ENCODE data around the gene SIL1.

Gene SIL1

DNA sequence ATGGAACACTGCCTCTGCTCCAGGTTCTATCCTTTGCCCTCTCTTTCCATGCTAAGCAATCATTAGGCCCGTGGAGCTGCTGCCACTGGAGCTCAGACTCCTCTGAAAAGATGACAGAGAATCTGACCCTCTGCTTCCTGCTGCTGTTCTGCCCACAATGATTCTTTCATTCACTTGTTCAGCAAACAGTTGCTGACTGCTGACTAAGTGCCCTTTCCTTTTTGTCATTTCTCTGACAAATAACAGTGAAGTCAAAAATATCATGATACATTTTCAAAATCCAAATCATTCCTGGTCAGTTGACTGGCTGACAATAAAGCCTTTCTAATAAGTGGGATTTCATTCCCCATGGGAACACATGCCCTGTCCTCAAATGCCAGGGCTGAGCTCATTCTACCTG lies 110.1 kb downstream of the SIL1 start:
- TF ChIP-seq, protein P1, sequence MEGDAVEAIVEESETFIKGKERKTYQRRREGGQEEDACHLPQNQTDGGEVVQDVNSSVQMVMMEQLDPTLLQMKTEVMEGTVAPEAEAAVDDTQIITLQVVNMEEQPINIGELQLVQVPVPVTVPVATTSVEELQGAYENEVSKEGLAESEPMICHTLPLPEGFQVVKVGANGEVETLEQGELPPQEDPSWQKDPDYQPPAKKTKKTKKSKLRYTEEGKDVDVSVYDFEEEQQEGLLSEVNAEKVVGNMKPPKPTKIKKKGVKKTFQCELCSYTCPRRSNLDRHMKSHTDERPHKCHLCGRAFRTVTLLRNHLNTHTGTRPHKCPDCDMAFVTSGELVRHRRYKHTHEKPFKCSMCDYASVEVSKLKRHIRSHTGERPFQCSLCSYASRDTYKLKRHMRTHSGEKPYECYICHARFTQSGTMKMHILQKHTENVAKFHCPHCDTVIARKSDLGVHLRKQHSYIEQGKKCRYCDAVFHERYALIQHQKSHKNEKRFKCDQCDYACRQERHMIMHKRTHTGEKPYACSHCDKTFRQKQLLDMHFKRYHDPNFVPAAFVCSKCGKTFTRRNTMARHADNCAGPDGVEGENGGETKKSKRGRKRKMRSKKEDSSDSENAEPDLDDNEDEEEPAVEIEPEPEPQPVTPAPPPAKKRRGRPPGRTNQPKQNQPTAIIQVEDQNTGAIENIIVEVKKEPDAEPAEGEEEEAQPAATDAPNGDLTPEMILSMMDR (IDR thresholded peaks at IDR 0.05; ENCODE audit: low read depth, low read length) = no peak
- DNase-seq (ENCODE audit: low read depth in 2 of 2) = no peak
- no peak overlapping the region for H3K4me3 ChIP-seq (replicated peaks in 1 of 2; ENCODE audit: low read depth in 2 of 2, low read length in 2 of 2)

DNA sequence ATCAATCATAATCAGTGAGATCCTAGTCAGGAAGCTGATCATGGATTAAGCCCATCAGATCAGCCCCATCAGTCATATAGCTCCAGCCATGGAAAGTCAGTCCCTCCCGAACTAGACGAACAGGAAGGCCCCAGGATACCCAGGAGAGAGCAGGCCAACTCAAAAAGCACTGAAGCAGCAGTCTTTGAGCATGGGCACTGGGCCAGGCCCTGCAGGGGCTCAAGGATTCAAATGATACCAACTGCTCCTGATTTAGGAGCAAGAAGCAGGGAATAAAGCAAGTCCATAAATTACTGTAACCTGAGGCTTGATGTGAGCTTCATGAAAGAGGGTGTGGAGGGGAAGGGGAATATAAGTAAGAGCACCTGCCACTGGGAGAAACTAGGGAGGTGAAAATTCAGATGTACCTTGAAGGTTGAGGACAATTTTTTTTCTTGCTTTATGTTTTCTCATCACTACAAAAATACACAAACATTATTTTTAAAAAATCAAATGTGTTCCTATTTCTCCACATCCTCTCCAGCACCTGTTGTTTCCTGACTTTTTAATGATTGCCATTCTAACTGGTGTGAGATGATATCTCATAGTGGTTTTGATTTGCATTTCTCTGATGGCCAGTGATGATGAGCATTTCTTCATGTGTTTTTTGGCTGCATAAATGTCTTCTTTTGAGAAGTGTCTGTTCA lies 115.2 kb downstream of the SIL1 start:
- no peak for DNase-seq (ENCODE audit: low read depth in 2 of 2)
- TF ChIP-seq, protein P1 (IDR thresholded peaks at IDR 0.05; ENCODE audit: low read depth, low read length) = no peak

GRCh38 chr5:139079991-139080610 lies 118.1 kb downstream of the SIL1 start:
- TF ChIP-seq, protein P1 (IDR thresholded peaks at IDR 0.05; ENCODE audit: low read depth, low read length) = no peak
- no peak overlapping the region for H3K4me3 ChIP-seq (replicated peaks in 1 of 2; ENCODE audit: low read depth in 2 of 2, low read length in 2 of 2)
- no peak for DNase-seq (ENCODE audit: low read depth in 2 of 2)

More for the DNA sequence above, 115.2 kb downstream of the SIL1 start:
- no peak overlapping the region for H3K4me3 ChIP-seq (replicated peaks in 1 of 2; ENCODE audit: low read depth in 2 of 2, low read length in 2 of 2)

DNA sequence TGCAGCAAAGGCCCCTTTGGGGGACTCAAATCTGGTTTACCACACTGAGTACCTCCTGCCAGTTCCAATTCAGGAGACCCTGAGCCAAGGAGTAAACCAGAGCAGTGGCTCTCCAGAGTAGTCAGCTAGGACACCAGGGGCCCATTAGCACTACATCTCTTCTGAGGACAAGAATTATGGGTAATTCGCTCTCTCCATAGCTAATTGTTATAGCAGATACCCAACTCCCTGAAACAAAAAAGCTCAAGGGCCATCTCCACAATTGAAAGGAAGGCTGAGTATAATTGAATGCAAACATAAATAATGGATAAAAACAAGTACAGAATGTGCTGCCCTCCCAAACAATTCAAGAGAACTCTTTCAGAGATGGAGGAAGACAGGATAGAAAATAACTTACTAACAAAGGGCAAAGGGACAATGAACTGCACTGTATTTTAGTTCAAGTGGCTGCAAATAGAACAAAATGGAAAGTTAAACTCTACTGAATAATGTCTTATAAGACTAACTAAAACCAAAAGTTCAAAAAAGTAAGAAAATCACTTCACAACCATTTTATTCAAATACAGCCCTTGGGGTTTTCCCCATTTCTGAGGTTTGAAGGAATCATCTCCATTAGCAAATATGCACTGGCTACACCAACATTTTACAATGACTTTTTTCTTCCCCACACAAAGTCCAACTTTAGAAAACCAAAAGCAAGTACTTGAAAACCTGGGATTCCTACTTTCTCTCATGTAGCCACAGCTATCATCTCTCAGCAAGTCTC lies 118.8 kb downstream of the SIL1 start:
- TF ChIP-seq, protein P1 (IDR thresholded peaks at IDR 0.05; ENCODE audit: low read depth, low read length) = no peak
- no peak overlapping the region for H3K4me3 ChIP-seq (replicated peaks in 1 of 2; ENCODE audit: low read depth in 2 of 2, low read length in 2 of 2)
- peak in 1 of 2 donors; percentile 12 for DNase-seq (ENCODE audit: low read depth in 2 of 2)

DNA sequence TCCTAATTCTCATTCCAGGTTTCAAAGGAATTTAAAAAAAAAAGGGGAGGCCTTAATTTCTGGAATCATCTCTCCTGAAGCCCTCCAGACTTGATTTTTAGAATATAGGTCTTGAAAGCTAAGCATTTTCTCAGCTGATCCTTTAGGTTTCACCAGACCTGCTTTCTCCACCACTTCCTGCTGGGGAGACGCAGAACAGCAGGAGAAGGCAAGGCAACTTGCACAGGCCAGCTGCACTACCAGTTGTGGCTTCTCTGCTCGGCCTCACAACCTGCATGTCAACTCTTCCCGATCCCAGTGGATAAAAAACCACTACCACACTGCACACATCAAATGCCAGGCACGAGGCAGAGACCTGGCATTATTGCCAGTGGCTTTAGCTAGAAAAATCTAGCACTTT lies 119.8 kb downstream of the SIL1 start:
- TF ChIP-seq, protein P1 (IDR thresholded peaks at IDR 0.05; ENCODE audit: low read depth, low read length) = no peak
- no peak overlapping the region for H3K4me3 ChIP-seq (replicated peaks in 1 of 2; ENCODE audit: low read depth in 2 of 2, low read length in 2 of 2)
- DNase-seq (ENCODE audit: low read depth in 2 of 2) = no peak

- DNase-seq (ENCODE audit: low read depth in 2 of 2) = no peak
- TF ChIP-seq, protein P1 (IDR thresholded peaks at IDR 0.05; ENCODE audit: low read depth, low read length) = no peak
Measured at GRCh38 chr5:139077899-139078298, 120.3 kb downstream of the SIL1 start.

More at GRCh38 chr5:139077899-139078298, 120.3 kb downstream of the SIL1 start:
- H3K4me3 ChIP-seq (replicated peaks in 1 of 2; ENCODE audit: low read depth in 2 of 2, low read length in 2 of 2) = no peak overlapping the region
